GM18511 (cell line): ENCODE results near the gene CYP2W1.
"Not testable (repeated sequence)": the region's sequence is repeated elsewhere in the genome, so short reads cannot be mapped to it uniquely, and the experiment has no call there.

Experiments used
- ATAC-seq: cut with Tn5 transposase; IDR thresholded peaks from one replicate; pipeline ENCODE4 v1.9.1; 2021; ENCODE audit warnings: mild to moderate bottlenecking, moderate library complexity; ENCODE audit not compliant: unreplicated experiment

CYP2W1 gene, protein sequence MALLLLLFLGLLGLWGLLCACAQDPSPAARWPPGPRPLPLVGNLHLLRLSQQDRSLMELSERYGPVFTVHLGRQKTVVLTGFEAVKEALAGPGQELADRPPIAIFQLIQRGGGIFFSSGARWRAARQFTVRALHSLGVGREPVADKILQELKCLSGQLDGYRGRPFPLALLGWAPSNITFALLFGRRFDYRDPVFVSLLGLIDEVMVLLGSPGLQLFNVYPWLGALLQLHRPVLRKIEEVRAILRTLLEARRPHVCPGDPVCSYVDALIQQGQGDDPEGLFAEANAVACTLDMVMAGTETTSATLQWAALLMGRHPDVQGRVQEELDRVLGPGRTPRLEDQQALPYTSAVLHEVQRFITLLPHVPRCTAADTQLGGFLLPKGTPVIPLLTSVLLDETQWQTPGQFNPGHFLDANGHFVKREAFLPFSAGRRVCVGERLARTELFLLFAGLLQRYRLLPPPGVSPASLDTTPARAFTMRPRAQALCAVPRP

DNA sequence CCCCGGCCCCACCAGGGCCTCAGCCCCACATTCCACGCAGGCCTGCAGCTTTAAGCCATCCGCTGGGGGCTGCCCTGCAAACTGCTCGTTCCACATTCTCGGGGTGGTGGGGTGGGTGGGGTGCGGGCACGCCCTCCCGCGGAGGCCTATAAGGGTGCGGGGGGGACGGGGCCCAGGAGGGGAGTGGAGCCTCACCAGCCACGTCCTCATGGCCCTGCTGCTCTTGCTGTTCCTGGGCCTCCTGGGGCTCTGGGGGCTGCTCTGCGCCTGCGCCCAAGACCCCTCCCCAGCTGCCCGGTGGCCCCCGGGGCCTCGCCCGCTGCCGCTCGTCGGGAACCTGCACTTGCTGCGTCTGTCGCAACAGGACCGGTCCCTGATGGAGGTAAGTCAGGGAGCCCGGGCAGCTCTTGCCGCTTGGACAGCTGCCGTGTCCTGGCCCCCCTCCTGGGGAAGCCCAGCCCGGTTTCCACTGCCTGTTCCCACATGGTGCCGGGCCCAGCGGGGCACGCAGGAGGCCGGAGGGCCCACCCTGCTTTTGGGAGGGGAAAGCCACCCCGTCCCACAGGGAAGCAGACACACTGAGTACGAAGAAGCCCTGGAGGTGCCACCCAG lies at the start of gene CYP2W1:
CYP2W1 (plus strand) TSS at position 178 of the 612 bp plus-strand sequence; CDS start at position 209, 31 bp downstream.
- no peak for ATAC-seq

DNA sequence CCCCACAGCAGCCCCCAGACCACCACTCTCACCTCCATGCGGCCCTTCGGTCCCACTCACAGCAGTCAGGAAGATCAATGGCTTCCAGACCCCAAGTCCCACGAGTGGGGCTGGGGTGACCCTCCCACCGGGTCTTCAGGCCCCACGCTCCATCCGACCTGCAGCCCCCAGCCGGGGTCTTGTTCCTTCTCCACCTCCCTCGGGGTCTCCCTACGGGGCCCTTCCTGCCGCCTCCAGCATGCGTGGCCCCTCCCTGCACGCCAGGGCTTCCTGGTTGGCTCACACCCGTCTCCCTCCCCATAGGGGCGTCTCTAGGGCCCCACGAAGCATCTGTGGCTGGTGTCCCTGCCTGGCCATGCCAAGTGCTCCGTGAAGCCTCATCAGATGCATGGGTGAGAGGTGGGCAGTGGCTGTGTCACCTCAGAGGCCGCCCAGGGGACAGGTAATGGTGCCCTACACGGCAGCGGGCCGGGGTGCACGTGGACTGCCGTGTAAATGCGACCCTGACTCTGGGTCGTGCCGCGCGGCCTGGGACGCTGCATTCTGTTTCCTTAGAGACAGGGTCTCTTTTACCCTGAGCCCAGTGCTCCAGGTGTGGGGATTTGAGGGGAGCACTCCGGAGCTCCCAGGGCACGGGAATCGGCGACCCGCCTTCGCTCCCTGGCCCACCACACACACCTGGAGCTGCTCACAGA lies 48.4 kb upstream of the CYP2W1 start:
- ATAC-seq, result no peak

DNA sequence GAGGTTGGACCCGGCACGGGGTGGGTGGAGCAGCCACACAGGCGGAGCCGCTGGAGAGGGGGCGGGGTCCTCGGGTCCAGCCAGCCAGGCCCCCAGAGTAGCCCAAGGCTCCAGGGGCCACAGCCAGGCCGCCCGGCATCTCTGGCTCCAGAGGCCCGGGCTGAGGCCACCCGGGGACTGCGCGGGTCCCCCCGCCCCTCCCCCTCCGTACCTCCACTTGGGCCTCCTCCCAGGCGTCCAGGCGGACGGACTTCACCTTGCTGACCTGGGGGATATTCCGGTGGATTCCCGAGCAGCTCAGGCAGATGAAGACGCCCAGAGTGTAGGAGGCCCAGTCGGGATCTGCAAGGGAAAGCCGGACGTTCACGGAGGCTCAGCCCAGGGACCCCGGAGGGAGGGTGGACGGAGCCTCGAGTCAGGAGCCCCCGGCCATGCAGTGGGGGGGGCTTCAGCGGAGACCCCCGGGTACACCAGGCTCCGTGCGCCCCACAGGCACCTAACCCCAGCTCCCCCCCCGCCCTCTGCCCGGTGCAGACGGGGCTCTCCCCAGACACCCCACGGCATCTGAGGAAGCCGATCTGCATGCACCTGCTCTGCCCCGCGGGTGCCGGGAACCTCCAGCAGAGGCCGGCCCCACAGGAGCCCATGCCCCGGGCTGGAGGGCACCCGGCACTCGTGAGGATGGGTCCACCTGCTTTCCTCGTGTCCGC lies 47.7 kb upstream of the CYP2W1 start:
- ATAC-seq, result no peak

DNA sequence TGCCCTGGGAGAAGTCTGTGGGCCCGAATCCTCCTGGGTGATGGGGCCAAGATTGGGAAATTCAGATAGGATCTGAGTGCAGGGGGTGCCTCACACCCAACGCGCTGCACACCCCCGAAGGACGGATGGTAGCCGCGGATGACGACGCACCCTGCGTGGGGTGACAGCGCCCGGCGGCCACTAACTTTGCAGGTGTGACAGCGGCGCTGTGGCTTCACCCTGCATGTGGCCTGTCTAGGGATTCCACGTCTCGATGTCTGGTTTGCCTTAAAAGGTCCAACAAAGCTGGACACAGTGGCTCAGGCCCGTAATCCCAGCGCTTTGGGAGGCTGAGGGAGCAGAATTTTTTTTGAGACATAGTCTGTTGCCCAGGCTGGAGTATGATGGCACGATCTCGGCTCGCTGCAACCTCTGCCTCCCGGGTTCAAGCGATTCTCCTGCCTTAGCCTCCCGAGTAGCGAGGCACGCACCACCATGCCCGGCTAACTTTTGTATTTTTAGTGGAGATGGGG lies 47.1 kb upstream of the CYP2W1 start:
- ATAC-seq, result no peak

DNA sequence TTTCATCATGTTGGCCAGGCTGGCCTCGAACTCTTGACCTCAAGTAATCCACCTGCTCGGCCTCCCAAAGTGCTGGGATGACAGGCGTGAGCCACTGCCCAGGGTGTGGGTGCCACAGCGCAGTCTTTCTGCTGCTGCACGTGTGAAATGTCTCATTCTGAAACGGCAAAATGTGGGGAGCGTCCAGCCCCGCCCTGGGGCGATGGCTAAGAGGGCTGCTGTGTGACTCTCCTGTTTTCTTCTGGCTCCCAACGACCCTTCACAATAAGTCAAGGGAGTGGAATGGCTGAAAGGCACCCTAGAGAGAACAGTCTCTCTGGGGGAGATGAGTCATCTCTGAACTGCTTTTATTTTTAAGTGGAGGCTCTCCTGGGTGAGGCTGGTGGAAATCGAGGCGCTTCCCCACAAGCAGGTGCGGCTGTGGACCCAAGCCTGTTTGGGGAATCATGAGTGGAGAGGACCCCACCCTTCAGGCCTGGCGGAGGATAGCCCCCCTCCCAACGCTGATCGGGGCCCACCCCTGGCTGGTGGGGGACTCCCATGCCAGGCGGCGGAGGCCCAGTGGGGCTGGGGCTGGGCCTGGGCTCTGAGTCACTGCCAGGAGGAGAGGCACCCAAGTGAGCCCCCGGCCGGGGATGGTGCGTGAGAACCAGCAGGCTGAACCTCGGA lies 46.5 kb upstream of the CYP2W1 start:
- ATAC-seq, result peak; percentile 87

DNA sequence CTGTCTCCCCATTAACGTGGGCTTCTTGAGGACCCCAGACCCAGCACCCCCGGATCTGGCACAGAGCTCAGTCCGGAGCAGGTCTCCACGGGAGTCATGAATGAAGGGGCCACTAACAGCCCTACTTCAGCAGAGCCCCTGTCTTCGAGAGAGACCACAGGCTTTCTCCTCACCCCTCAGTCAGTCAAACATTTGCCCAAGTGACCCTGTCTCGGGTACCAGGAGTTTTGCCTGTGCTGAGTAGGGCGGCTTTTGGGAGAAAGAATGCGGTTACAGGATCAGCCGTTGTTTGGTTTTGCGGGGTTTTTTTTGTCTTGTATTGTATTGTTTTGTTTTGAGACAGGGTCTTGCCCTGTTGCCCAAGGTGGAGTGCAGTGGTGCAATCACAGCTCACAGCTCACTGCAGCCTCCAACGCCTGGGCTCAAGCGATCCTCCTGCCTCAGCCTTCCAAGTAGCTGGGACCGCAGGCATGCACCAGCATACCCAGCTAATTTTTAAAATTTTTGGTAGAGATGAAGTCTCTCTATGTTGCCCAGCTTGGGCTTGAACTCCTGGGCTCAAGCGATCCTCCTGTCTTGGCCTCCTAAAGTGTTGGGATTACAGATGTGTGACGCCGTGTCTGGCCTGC lies 45.0 kb upstream of the CYP2W1 start:
- ATAC-seq, result no peak

DNA sequence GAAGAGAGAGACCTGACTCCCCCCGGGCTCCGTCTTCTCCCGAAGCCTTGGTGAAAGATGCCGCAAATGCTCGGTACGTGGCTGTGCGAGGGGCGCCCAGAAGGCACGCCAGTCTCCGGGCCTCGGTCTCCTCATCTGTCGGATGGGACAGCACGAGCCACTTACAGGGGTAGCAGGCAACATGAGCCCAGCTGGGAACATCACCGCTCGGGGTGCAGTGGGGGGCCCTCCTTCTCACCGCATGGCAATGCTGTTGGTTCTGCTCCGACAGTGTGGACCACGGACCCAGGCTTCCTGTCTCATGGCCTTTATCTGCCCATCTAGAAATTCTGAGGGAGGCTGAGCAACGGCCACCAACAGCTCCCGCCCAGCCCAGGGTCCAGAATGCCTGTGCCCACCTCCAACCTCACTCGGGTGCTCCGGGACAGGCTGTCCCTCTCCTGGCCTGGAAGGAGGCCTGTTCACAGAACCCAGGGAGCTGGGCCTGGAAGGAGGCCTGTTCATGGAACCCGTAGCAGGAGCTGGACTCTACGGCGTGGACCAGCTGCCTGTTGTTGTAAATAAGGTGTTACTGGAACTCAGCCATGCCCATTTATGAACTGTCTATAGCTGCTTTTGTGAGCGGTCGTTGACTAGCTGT lies 44.3 kb upstream of the CYP2W1 start:
- no peak for ATAC-seq

DNA sequence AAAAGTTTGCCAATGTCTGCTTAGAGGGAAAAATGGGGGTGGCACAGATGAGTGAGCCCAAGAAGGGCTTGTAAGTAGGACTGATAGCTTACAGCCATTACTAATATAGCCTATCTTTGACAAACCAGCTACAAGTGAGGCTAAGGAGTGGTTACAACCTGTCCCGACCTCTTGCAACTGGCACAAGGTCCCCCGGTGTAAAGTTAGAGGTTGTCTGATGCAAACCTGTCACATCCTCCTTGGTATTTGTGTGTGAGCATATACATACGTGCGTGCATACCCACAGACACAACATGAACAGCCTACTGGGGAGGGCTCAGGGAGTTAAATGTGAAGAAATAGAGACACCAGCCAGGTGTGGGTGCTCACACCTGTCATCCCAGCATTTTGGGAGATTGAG lies 43.1 kb upstream of the CYP2W1 start:
- no peak for ATAC-seq

DNA sequence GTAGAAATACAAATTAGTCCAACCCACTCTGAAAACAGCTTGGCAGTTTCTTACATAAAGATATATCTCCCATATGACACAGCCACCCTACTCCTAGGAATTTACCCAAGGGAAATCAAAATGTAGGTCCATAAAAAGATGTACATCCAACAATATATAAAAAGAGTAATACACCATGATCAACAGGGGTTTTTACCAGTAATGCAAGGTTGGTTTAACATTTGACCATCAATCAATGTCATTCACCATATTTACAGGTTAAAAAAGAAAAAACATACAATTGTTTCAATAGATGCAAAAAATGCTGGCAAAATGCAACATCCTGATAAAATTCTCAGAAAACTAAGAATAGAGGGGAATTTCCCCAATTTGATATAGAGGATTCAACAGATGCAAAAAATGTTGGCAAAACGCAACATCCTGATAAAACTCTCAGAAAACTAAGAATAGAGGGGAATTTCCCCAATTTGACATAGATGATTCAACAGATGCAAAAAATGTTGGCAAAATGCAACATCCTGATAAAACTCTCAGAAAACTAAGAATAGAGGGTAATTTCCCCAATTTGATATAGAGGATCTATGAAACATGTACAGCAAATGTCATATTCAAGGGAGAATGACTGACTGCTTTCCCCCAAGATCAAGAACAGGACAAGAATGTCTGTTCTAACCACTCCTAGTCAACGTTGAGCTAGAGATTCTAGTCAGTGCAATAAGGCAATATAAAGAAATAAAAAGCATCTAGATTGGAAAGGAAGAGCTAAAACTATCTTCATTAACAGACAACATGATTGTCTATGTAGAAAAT lies 42.2 kb upstream of the CYP2W1 start:
- no peak for ATAC-seq

DNA sequence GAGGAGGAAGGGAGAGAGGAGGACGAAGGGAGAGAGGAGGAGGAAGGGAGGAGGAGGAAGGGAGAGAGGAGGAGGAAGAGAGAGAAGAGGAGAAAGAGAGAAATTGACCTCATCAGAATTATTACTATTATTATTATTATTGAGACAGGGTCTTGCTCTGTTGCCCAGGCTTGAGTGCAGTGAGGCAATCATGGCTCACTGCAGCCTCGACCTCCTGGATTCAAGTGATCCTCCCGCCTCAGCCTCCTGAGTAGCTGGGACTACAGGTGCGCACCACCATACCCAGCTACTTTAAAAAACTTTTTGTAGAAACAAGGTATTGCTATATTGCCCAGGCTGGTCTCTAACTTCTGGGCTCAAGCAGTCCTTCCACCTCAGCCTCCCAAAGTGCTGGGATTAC lies 39.2 kb upstream of the CYP2W1 start:
- ATAC-seq, result not testable (repeated sequence)

DNA sequence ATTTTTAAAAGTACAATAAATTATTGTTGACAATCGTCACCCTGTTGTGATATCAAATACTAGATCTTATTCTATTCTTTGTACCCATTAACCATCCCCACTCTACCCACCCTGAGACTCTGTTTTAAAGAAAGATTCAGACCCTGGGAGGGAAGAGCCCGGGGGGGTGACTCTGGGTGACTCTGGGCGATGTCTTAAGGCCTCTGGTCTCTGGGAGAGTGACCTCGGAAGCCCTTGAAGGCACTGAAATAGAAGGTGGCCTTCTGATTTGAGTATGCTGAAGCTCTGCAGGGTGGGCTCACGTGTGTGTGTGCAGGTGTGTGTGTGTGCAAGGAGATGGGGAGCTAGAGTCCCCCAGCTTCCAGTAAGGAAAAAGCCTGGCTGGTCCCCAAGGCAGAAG lies 38.2 kb upstream of the CYP2W1 start:
- ATAC-seq, result no peak

DNA sequence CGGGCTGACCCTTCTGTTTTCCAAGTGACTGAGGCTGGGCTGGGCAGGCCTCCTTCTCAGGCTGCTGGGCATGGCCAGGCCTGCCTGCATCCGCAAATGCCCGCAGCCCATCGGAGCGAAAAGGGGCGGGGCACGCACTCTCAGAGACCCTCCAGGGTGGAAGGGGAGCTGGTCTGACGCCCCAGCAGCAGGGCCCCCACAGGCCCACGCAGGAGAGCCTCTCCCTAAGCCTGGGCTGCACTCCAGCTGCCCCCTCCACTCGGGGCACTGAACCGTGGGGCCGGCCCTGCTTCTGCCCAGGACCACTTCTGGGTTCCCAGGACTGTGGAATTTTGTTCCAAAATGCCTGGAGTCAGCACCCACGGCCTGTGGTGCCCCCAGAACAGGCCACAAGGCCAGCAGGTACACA lies 37.8 kb upstream of the CYP2W1 start:
- ATAC-seq, result no peak

DNA sequence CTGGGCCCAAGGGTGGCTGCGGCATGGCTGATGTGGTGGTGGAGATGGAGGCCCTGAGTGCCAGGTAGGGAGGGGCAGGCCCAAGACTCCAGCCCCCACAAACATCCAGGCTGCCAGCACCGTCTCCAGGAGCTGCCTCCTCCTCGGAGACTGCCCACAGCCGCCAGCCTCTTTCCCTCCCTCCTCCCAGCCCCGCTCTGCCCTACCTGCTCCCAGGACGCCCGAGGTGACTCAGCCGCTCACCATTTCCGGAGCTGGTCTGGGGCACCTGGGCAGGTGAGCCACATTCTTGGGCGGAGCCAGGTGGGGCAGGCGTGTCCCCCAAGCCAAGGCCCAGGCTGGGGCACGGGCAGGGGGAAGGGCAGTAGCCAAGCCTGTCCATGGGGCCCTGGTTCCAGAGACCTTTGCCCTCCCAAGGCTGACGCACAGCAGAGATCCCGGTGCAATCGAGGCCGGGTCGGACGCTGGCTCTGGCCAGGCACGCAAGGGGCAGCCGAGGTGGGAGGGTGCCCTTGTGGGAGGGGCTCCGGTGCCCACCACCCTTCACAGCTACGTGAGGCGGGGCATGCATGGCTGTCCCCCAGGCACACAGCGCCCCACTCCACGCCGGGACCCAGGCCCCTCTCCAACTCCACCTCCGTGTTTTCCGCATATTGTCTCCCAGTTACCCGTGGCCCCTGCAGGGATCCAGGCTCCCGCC lies 37.3 kb upstream of the CYP2W1 start:
- ATAC-seq, result no peak

DNA sequence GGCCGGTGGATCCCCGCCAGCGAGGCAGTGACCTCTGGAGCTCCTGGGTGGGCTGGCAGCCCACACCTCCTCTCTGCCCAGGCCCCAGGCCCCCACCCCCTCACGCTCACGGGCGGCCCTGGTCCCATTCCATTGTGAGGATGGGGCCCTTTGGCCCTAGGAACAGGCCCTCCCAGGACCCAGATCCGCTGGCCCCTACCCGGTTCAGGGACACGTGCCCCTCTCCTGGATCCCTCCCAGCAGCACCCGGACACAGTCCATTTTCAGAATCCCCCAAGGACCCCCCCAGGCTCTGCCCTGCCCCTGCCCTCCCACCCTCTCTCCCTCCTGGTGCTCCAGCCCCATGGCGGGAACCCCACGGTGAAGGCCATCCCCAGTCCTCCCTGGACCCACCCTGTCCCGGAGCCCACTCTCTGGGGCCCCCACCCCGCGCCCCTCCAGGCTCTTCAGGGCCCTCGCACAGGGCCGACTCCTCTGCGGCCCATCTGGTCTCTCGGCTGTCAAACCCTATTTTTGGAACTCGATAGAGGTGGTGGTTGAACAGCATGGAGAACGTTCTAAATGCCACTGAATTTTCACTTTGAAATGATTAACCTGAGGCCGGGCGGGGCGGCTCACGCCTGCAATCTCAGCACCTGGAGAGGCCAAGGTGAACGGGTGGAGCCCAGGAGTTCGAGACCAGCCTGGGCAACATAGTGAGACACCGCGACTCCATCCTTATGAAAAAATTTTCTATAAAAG lies 36.6 kb upstream of the CYP2W1 start:
- ATAC-seq, result no peak

DNA sequence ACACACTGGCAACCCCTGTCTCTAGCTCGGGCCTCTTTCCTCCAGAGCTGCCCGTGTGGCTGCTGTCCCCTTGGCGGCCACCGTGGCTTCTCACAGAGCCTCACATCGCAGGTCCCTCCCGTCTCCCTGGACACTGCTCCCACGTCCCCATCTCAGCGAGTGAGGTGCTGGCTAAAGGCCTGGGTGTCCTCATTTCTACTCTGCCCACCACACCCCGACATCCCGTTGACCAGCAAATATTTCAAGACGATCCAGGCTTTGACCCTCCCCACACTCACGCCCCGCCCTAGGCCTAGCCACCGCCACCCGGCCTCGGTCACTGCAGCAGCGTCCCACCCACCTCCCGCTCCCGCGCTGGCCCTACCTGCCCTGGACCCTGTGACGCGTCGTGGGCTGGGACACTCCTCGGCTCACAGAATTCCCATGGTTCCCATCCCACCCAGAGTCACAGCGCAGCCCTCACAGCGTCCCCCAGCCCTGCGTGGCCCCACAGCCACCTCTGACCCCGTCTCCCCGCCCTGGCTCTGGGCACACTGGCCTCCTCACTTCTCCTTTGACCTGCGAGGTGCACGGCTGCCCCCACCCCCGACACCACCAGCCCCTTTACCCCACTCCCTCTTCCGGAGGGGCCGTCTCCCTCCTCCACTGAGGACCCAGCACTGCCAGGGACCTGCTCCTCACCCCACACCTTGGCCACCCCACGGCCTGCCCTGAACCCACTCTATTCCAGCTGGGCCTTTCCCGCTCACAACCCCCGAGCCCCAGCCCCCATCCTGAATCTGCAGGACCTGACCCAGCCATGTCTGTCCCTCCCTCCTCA lies 35.4 kb upstream of the CYP2W1 start:
- ATAC-seq, result no peak
